MM.1S (cell line): Measurements from ENCODE around the gene KRTAP22-2.

Experiments
- DNase-seq: peaks from one replicate; pipeline ENCODE4 v3.0.0-alpha.2; 2015
- H2AFZ ChIP-seq: fragments of 300-600 bp; sonication (generic); 2 replicates; pipeline ENCODE4 v1.6.0; 2016; ENCODE audit warnings: antibody characterized with exemption, low read length
- H3F3A ChIP-seq: fragments of 300-600 bp; sonication (generic); 2 replicates; pipeline ENCODE4 v1.6.1; 2016; ENCODE audit warnings: mild to moderate bottlenecking, antibody characterized with exemption, low read length, moderate library complexity, mixed read lengths; ENCODE audit not compliant: insufficient read depth
- H3K27ac ChIP-seq: fragments of 300-600 bp; sonication (generic); 2 replicates; pipeline ENCODE4 v1.5.1; 2016; ENCODE audit warnings: mild to moderate bottlenecking, low read length
- H3K27me3 ChIP-seq: fragments of 300-600 bp; sonication (generic); replicated peaks from 2 replicates; pipeline ENCODE4 v1.6.0; 2016; ENCODE audit warnings: low read length; ENCODE audit not compliant: insufficient read depth
- H3K36me3 ChIP-seq: fragments of 300-600 bp; sonication (generic); replicated peaks from 2 replicates; pipeline ENCODE4 v1.6.1; 2016; ENCODE audit warnings: mild to moderate bottlenecking, low read length, mixed read lengths; ENCODE audit not compliant: insufficient read depth
- H3K4me1 ChIP-seq: fragments of 300-600 bp; sonication (generic); 2 replicates; pipeline ENCODE4 v1.6.1; 2016; ENCODE audit warnings: low read length, mixed read lengths
- H3K4me2 ChIP-seq: fragments of 300-600 bp; sonication (generic); 2 replicates; pipeline ENCODE4 v1.6.0; 2016; ENCODE audit warnings: low read depth, low read length
- H3K4me3 ChIP-seq: fragments of 300-600 bp; sonication (generic); 2 replicates; pipeline ENCODE4 v1.5.1; 2016; ENCODE audit warnings: low read length, mixed read lengths
- H3K79me2 ChIP-seq: fragments of 300-600 bp; sonication (generic); 2 replicates; pipeline ENCODE4 v1.6.1; 2016; ENCODE audit warnings: mixed run types, low read length, mixed read lengths
- H3K9ac ChIP-seq: fragments of 300-600 bp; sonication (generic); 2 replicates; pipeline ENCODE4 v1.6.1; 2016; ENCODE audit warnings: low read length, mixed read lengths
- H3K9me2 ChIP-seq: fragments of 300-600 bp; sonication (generic); replicated peaks from 2 replicates; pipeline ENCODE4 v1.6.1; 2016; ENCODE audit warnings: mild to moderate bottlenecking, low read length, mixed read lengths; ENCODE audit not compliant: insufficient read depth
- H3K9me3 ChIP-seq: fragments of 300-600 bp; sonication (generic); replicated peaks from 2 replicates; pipeline ENCODE4 v1.6.1; 2016; ENCODE audit warnings: mild to moderate bottlenecking, low read length, mixed read lengths; ENCODE audit not compliant: insufficient read depth
- H4K20me1 ChIP-seq: fragments of 300-600 bp; sonication (generic); 2 replicates; pipeline ENCODE4 v1.6.1; 2016; ENCODE audit warnings: mild to moderate bottlenecking, low read length, moderate library complexity, mixed read lengths; ENCODE audit not compliant: insufficient read depth
- EZH2 ChIP-seq: fragments of 300-600 bp; sonication (generic); optimal IDR thresholded peaks from 2 replicates; pipeline ENCODE3; 2017; ENCODE audit warnings: low read depth, mild to moderate bottlenecking, antibody characterized with exemption, low read length, mixed read lengths
- EZH2phosphoT487 ChIP-seq: fragments of 300-600 bp; sonication (generic); IDR thresholded peaks from 2 replicates; pipeline ENCODE4 v1.6.1; 2018; ENCODE audit warnings: antibody characterized with exemption, low read length
- TF ChIP-seq, protein P1 (sequence below): fragments of 300-600 bp; sonication (generic); IDR thresholded peaks from 2 replicates; pipeline ENCODE4 v1.5.1; 2016; ENCODE audit warnings: antibody characterized with exemption, low read length, mixed read lengths

Gene KRTAP22-2

DNA sequence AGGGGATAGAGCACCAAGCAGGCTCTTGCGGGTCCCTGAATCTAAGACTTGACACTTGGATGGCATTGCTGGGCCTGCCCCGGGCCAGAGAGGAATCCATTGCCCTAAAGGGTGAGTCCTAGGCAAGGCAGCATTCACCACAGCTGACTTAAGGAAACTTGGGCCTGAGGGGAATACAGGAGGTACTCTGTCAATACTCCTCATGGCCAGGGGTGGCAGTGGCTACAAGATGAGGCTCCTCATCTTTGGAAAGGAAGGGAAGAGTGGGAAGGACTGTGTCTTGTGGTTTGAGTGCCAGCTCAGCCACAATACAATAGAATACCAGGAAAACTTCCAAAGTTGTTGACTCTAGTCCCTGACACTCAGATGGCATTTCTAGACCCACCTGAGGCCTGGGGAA is 15.8 kb upstream of the KRTAP22-2 start:
- Histone ChIP-seq H3K36me3 (no peaks in the 10 kb centered on the region), H3K4me3 (no peak overlapping the region), H4K20me1 (no peaks in the 10 kb centered on the region), H3K27ac (no peak overlapping the region), H3K79me2 (no peaks in the 10 kb centered on the region), H3K4me2 (no peak overlapping the region), H3K27me3 (no peaks in the 10 kb centered on the region), H3F3A (no peaks in the 10 kb centered on the region), H3K9me2 (no peaks in the 10 kb centered on the region), H3K9ac (no peak overlapping the region), H3K9me3 (no peaks in the 10 kb centered on the region), H2AFZ (no peak overlapping the region), H3K4me1 (peaks cover 5% of the 10 kb centered on the region; the same call in 1 of the 2 replicates)
- no peak for DNase-seq
- TF ChIP-seq EZH2phosphoT487 = no peak
- TF ChIP-seq, protein P1, sequence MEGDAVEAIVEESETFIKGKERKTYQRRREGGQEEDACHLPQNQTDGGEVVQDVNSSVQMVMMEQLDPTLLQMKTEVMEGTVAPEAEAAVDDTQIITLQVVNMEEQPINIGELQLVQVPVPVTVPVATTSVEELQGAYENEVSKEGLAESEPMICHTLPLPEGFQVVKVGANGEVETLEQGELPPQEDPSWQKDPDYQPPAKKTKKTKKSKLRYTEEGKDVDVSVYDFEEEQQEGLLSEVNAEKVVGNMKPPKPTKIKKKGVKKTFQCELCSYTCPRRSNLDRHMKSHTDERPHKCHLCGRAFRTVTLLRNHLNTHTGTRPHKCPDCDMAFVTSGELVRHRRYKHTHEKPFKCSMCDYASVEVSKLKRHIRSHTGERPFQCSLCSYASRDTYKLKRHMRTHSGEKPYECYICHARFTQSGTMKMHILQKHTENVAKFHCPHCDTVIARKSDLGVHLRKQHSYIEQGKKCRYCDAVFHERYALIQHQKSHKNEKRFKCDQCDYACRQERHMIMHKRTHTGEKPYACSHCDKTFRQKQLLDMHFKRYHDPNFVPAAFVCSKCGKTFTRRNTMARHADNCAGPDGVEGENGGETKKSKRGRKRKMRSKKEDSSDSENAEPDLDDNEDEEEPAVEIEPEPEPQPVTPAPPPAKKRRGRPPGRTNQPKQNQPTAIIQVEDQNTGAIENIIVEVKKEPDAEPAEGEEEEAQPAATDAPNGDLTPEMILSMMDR = no peak
- no peak for TF ChIP-seq EZH2

GRCh38 chr21:30600787-30601186 is 10.6 kb upstream of the KRTAP22-2 start, which contains the start of gene KRTAP22-1:
KRTAP22-1 (plus strand) TSS chr21:30601087.
- Histone ChIP-seq H3K9me3 (no peaks in the 10 kb centered on the region), H3K79me2 (no peaks in the 10 kb centered on the region), H3K36me3 (no peaks in the 10 kb centered on the region), H3K9ac (no peak within 1 kb of the TSS), H3K27ac (no peak within 1 kb of the TSS), H2AFZ (no peak within 1 kb of the TSS), H3K4me3 (no peak within 1 kb of the TSS), H3K4me1 (peaks cover 5% of the 10 kb centered on the region; the same call in 1 of the 2 replicates), H3K9me2 (no peaks in the 10 kb centered on the region), H3K27me3 (no peaks in the 10 kb centered on the region), H3F3A (no peaks in the 10 kb centered on the region), H3K4me2 (no peak within 1 kb of the TSS), H4K20me1 (no peaks in the 10 kb centered on the region)
- TF ChIP-seq, protein P1 = no peak
- TF ChIP-seq EZH2 (no peak), EZH2phosphoT487 (no peak)
- no peak for DNase-seq

- H3K9me3 ChIP-seq = no peaks in the 10 kb centered on the region
- H3K9me2 ChIP-seq = no peaks in the 10 kb centered on the region
- H3K4me1 ChIP-seq = no peaks in the 10 kb centered on the region
- no peaks in the 10 kb centered on the region for H3K79me2 ChIP-seq
- DNase-seq = no peak
- H3K27ac ChIP-seq = no peak within 1 kb of the TSS
- no peak within 1 kb of the TSS for H2AFZ ChIP-seq
- no peak within 1 kb of the TSS for H3K4me2 ChIP-seq
- TF ChIP-seq, protein P1 = no peak
- no peak for TF ChIP-seq EZH2phosphoT487
- TF ChIP-seq EZH2 = no peak
- H3K36me3 ChIP-seq = no peaks in the 10 kb centered on the region
- no peak within 1 kb of the TSS for H3K4me3 ChIP-seq
- H3F3A ChIP-seq = no peaks in the 10 kb centered on the region
- no peaks in the 10 kb centered on the region for H3K27me3 ChIP-seq
- H4K20me1 ChIP-seq = no peaks in the 10 kb centered on the region
- no peak within 1 kb of the TSS for H3K9ac ChIP-seq
These were observed 8.6 kb upstream of the KRTAP22-2 start, which contains the start of gene KRTAP6-2 for GRCh38 chr21:30598802-30599201. KRTAP6-2 (minus strand) TSS chr21:30598902; CDS start chr21:30598874, 28 bp downstream.
